ENCODE data around the gene PIP4K2C. TPM values are rescaled to one million over a fixed set of nuclear protein-coding genes. Genes with fewer than 3 reads are reported as not detected.
A peak's percentile ranks its signal among the peaks of the same experiment; 100 is the strongest.

The PIP4K2C gene
- polyA plus RNA-seq, 1 experiment, result 33.1 TPM

GRCh38 chr12:57610554-57611107, 19.6 kb downstream of the PIP4K2C start:
- no peak for TF ChIP-seq CTCF (IDR thresholded peaks at IDR 0.05; ENCODE audit: low read depth, low read length)
- DNase-seq (ENCODE audit: low read depth, low spot score), result no peak
- Histone ChIP-seq H3K4me3 (ENCODE audit: low read depth, low read length) (peak overlapping the region; percentile 71), H3K9me3 (ENCODE audit: control insufficient read depth, insufficient read depth, low read length) (no peaks in the 10 kb centered on the region; the same call in 1 of the 2 replicates), H3K27ac (ENCODE audit: low read depth, low read length) (no peak overlapping the region), H3K27me3 (ENCODE audit: control insufficient read depth, insufficient read depth, low read length) (no peaks in the 10 kb centered on the region)
- ChIA-PET POLR2A (interaction anchor here (0.6 to 1.4 kb wide), 7 partner anchors 10 to 115 kb away, joined by 3 to 8 read pairs (median 4); partner anchors contain the start of gene DDIT3), CTCF (interaction anchor here (1.1 to 1.4 kb wide), 2 partner anchors 10 to 115 kb away, joined by 3 read pairs; no protein-coding TSS in a partner anchor)

GRCh38 chr12:57611108-57611826, 20.3 kb downstream of the PIP4K2C start, which contains the start of gene ARHGEF25:
TSS of gene ARHGEF25 (plus strand) at chr12:57611435. CDS start at chr12:57611895, 460 bp downstream.
- TF ChIP-seq CTCF (IDR thresholded peaks at IDR 0.05; ENCODE audit: low read depth, low read length), result no peak
- no peak for DNase-seq (ENCODE audit: low read depth, low spot score)
- H3K27me3 ChIP-seq (ENCODE audit: control insufficient read depth, insufficient read depth, low read length), result no peaks in the 10 kb centered on the region
- ChIA-PET POLR2A (interaction anchor here (0.6 to 1.4 kb wide), 7 partner anchors 9 to 115 kb away, joined by 3 to 8 read pairs (median 4); partner anchors contain the start of gene DDIT3), CTCF (interaction anchor here (0.6 to 1.4 kb wide), 3 partner anchors 10 to 115 kb away, joined by 3 read pairs; no protein-coding TSS in a partner anchor)
- H3K9me3 ChIP-seq (ENCODE audit: control insufficient read depth, insufficient read depth, low read length), result no peaks in the 10 kb centered on the region; the same call in 1 of the 2 replicates
- H3K4me3 ChIP-seq (ENCODE audit: low read depth, low read length), result peak within 1 kb of the TSS; percentile 71
- H3K27ac ChIP-seq (ENCODE audit: low read depth, low read length), result no peak within 1 kb of the TSS

GRCh38 chr12:57611827-57612710, 21.1 kb downstream of the PIP4K2C start:
- H3K27ac ChIP-seq (ENCODE audit: low read depth, low read length), result no peak overlapping the region
- POLR2A ChIA-PET, result interaction anchor here (0.9 to 1.4 kb wide), 5 partner anchors 9 to 92 kb away, joined by 3 to 8 read pairs (median 4); partner anchors contain the start of gene DDIT3
- H3K27me3 ChIP-seq (ENCODE audit: control insufficient read depth, insufficient read depth, low read length), result no peaks in the 10 kb centered on the region
- H3K4me3 ChIP-seq (ENCODE audit: low read depth, low read length), result peak overlapping the region; percentile 71
- no peak for TF ChIP-seq CTCF (IDR thresholded peaks at IDR 0.05; ENCODE audit: low read depth, low read length)
- no peaks in the 10 kb centered on the region; the same call in 1 of the 2 replicates for H3K9me3 ChIP-seq (ENCODE audit: control insufficient read depth, insufficient read depth, low read length)
- CTCF ChIA-PET, result interaction anchor here (0.6 to 1.4 kb wide), 4 partner anchors 9 to 114 kb away, joined by 3 to 6 read pairs (median 3); no protein-coding TSS in a partner anchor
- no peak for DNase-seq (ENCODE audit: low read depth, low spot score)

GRCh38 chr12:57612711-57613426, 21.9 kb downstream of the PIP4K2C start:
- no peak overlapping the region for H3K27ac ChIP-seq (ENCODE audit: low read depth, low read length)
- no peak for TF ChIP-seq CTCF (IDR thresholded peaks at IDR 0.05; ENCODE audit: low read depth, low read length)
- no peaks in the 10 kb centered on the region for H3K27me3 ChIP-seq (ENCODE audit: control insufficient read depth, insufficient read depth, low read length)
- DNase-seq (ENCODE audit: low read depth, low spot score), result no peak
- CTCF ChIA-PET, result interaction anchor here (0.8 kb wide), 1 partner anchor 9 kb away, joined by 3 read pairs; no protein-coding TSS in a partner anchor
- no peak overlapping the region for H3K4me3 ChIP-seq (ENCODE audit: low read depth, low read length)
- POLR2A ChIA-PET, result no interaction called here
- no peaks in the 10 kb centered on the region; the same call in 1 of the 2 replicates for H3K9me3 ChIP-seq (ENCODE audit: control insufficient read depth, insufficient read depth, low read length)

Measured in AG04450 (cell line).